CD4-positive, CD25-positive, alpha-beta regulatory T cell (primary cell): ENCODE results near the gene WNT2B. TPM values are rescaled to one million over a fixed set of nuclear protein-coding genes. Genes with fewer than 3 reads are reported as not detected.
A peak's percentile ranks its signal among the peaks of the same experiment; 100 is the strongest.
"Not testable (repeated sequence)": the region's sequence is repeated elsewhere in the genome, so short reads cannot be mapped to it uniquely, and the experiment has no call there.

Experiments
- ATAC-seq, 2 donors: fragments of 150-1000 bp; cut with Tn5 transposase; one replicate each; pipeline ENCODE4 v1.10.0; 2021; ENCODE audit warnings: low read depth in 2 of 2, moderate number of reproducible peaks in 2 of 2, moderate library complexity in 1 of 2
- DNase-seq, 3 donors: peaks; one replicate each; pipeline versions ENCODE4 v3.0.0 to v3.0.0-alpha.2; 2012 to 2022; ENCODE audit warnings: mixed read lengths in 1 of 3
- H3K27ac ChIP-seq: one replicate; pipeline ENCODE4 v1.7.0; 2013; ENCODE audit warnings: mild to moderate bottlenecking, low read length; ENCODE audit not compliant: insufficient read depth, poor library complexity, severe bottlenecking
- H3K27me3 ChIP-seq: one replicate; pipeline ENCODE4 v1.7.0; 2013; ENCODE audit warnings: low read length; ENCODE audit not compliant: control insufficient read depth, insufficient read depth
- H3K36me3 ChIP-seq: one replicate; pipeline ENCODE4 v1.7.0; 2013; ENCODE audit warnings: mild to moderate bottlenecking, low read length, moderate library complexity; ENCODE audit not compliant: control insufficient read depth, insufficient read depth
- H3K4me1 ChIP-seq: 2 replicates; pipeline ENCODE4 v1.7.0; 2013; ENCODE audit warnings: mild to moderate bottlenecking, low read length; ENCODE audit not compliant: insufficient read depth, control insufficient read depth, poor library complexity, severe bottlenecking
- H3K4me3 ChIP-seq: one replicate; pipeline ENCODE4 v1.7.0; 2013; ENCODE audit warnings: low read depth, mild to moderate bottlenecking, low read length, moderate library complexity
- H3K9me3 ChIP-seq, 2 experiments: 1 replicate in 1 of 2; 2 replicates in 1 of 2; pipeline ENCODE4 v1.7.0; 2013; ENCODE audit warnings: low read length in 2 of 2, mild to moderate bottlenecking in 1 of 2, moderate library complexity in 1 of 2; ENCODE audit not compliant: control insufficient read depth in 2 of 2
- H3K27ac Mint-ChIP-seq, 3 donors: one replicate each; pipeline ENCODE4 v1.8.0; 2020 to 2022; ENCODE audit warnings: mild to moderate bottlenecking in 3 of 3, mixed read lengths in 3 of 3, moderate library complexity in 2 of 3
- H3K27me3 Mint-ChIP-seq: one replicate; pipeline ENCODE4 v1.8.0; 2022; ENCODE audit warnings: mild to moderate bottlenecking, mixed read lengths
- H3K36me3 Mint-ChIP-seq: one replicate; pipeline ENCODE4 v1.8.0; 2020; ENCODE audit warnings: mixed read lengths
- H3K4me1 Mint-ChIP-seq, 4 donors: one replicate each; pipeline ENCODE4 v1.8.0; 2020 to 2022; ENCODE audit warnings: mixed read lengths in 4 of 4, mild to moderate bottlenecking in 1 of 4
- H3K4me3 Mint-ChIP-seq, 4 donors: one replicate each; pipeline ENCODE4 v1.8.0; 2020 to 2022; ENCODE audit warnings: mild to moderate bottlenecking in 4 of 4, mixed read lengths in 4 of 4, moderate library complexity in 3 of 4
- H3K9me3 Mint-ChIP-seq, 7 donors: one replicate each; pipeline ENCODE4 v1.8.0; 2020 to 2022; ENCODE audit warnings: mixed read lengths in 7 of 7, mild to moderate bottlenecking in 3 of 7, moderate library complexity in 2 of 7
- polyA plus RNA-seq, 4 donors: library from polyadenylated mRNA; unstranded; fragments of 300-500 nt; fragmentation: Illumina TruSeq; gene quantifications; one replicate each; pipeline ENCODE4 v1.2.3, GENCODE V29; 2021
- total RNA-seq: library from RNA; stranded (reverse); gene quantifications from one replicate; pipeline ENCODE4 v1.2.3, GENCODE V29; 2022

WNT2B gene
- total and polyA plus RNA-seq, 5 donors from 2014 or later: 0.01 to 1.2 (median 0.31) TPM; not detected in 1

- H3K36me3 ChIP-seq, DNase-seq, H3K4me3 ChIP-seq, H3K4me1 ChIP-seq, H3K9me3 Mint-ChIP-seq, ATAC-seq, H3K9me3 ChIP-seq, H3K27ac ChIP-seq, H3K27me3 ChIP-seq, H3K4me3 Mint-ChIP-seq, H3K36me3 Mint-ChIP-seq: not testable (repeated sequence)
- Mint-ChIP-seq H3K27me3 (peaks cover 44% of the 10 kb centered on the region), H3K27ac (peak overlapping the region in 1 of 3 donors; percentile 48), H3K4me1 (peaks cover 0 to 15% (median 4%) of the 10 kb centered on the region in 4 donors)
Measured at GRCh38 chr1:112470324-112470723, 38.4 kb upstream of the WNT2B start.

GRCh38 chr1:112470966-112471365, 37.8 kb upstream of the WNT2B start:
- ATAC-seq: no peak
- H3K27ac ChIP-seq: no peak overlapping the region
- H3K9me3 ChIP-seq: no peaks in the 10 kb centered on the region
- no peaks in the 10 kb centered on the region for H3K36me3 ChIP-seq
- no peak overlapping the region for H3K4me3 Mint-ChIP-seq
- peaks cover 0 to 10% (median 3%) of the 10 kb centered on the region in 4 donors for H3K4me1 Mint-ChIP-seq
- H3K27me3 ChIP-seq: peaks cover 9% of the 10 kb centered on the region
- peaks cover 0 to 7% (median 0%) of the 10 kb centered on the region in 7 donors for H3K9me3 Mint-ChIP-seq
- H3K4me3 ChIP-seq: no peak overlapping the region
- no peaks in the 10 kb centered on the region for H3K36me3 Mint-ChIP-seq
- no peak for DNase-seq
- H3K27me3 Mint-ChIP-seq: peaks cover 46% of the 10 kb centered on the region
- H3K4me1 ChIP-seq: peaks cover 6% of the 10 kb centered on the region
- no peak overlapping the region for H3K27ac Mint-ChIP-seq

GRCh38 chr1:112472142-112472541, 36.6 kb upstream of the WNT2B start:
- Mint-ChIP-seq H3K4me1 (no peaks in the 10 kb centered on the region), H3K4me3 (no peak overlapping the region), H3K27me3 (peaks cover 45% of the 10 kb centered on the region)

GRCh38 chr1:112477550-112477949, 31.2 kb upstream of the WNT2B start:
- H3K36me3 ChIP-seq: no peaks in the 10 kb centered on the region
- no peak for DNase-seq
- Mint-ChIP-seq H3K36me3 (peaks cover 2% of the 10 kb centered on the region), H3K4me1 (peaks cover 0 to 2% (median 0%) of the 10 kb centered on the region in 4 donors), H3K27ac (no peak overlapping the region), H3K9me3 (peaks cover 0 to 25% (median 12%) of the 10 kb centered on the region in 7 donors), H3K27me3 (peaks cover 36% of the 10 kb centered on the region), H3K4me3 (no peak overlapping the region)
- peaks cover 20 to 25% of the 10 kb centered on the region in 2 experiments for H3K9me3 ChIP-seq
- peaks cover 4% of the 10 kb centered on the region for H3K27me3 ChIP-seq
- no peak for ATAC-seq
- H3K4me3 ChIP-seq: no peak overlapping the region
- no peak overlapping the region for H3K27ac ChIP-seq
- H3K4me1 ChIP-seq: no peaks in the 10 kb centered on the region

More at GRCh38 chr1:112472142-112472541, 36.6 kb upstream of the WNT2B start:
- peaks cover 0 to 10% (median 3%) of the 10 kb centered on the region in 7 donors for H3K9me3 Mint-ChIP-seq
- no peak overlapping the region for H3K27ac Mint-ChIP-seq
- no peaks in the 10 kb centered on the region for H3K4me1 ChIP-seq
- DNase-seq (no peak), ATAC-seq (no peak)
- H3K36me3 Mint-ChIP-seq: no peaks in the 10 kb centered on the region
- no peaks in the 10 kb centered on the region for H3K36me3 ChIP-seq
- H3K9me3 ChIP-seq: peaks cover 7 to 10% of the 10 kb centered on the region in 2 experiments
- H3K27ac ChIP-seq: no peak overlapping the region
- peaks cover 9% of the 10 kb centered on the region for H3K27me3 ChIP-seq
- H3K4me3 ChIP-seq: no peak overlapping the region

GRCh38 chr1:112478314-112478713, 30.5 kb upstream of the WNT2B start:
- Histone ChIP-seq H3K4me3 (no peak overlapping the region), H3K4me1 (no peaks in the 10 kb centered on the region), H3K9me3 (peaks cover 20 to 25% of the 10 kb centered on the region in 2 experiments), H3K27ac (no peak overlapping the region), H3K27me3 (peaks cover 4% of the 10 kb centered on the region), H3K36me3 (no peaks in the 10 kb centered on the region)
- peaks cover 0 to 2% (median 0%) of the 10 kb centered on the region in 4 donors for H3K4me1 Mint-ChIP-seq
- H3K27ac Mint-ChIP-seq: no peak overlapping the region
- ATAC-seq: no peak
- H3K27me3 Mint-ChIP-seq: peaks cover 42% of the 10 kb centered on the region
- peaks cover 0 to 25% (median 12%) of the 10 kb centered on the region in 7 donors for H3K9me3 Mint-ChIP-seq
- H3K36me3 Mint-ChIP-seq: peaks cover 2% of the 10 kb centered on the region
- no peak for DNase-seq
- no peak overlapping the region for H3K4me3 Mint-ChIP-seq

GRCh38 chr1:112486063-112486462, 22.7 kb upstream of the WNT2B start:
- not testable (repeated sequence) for ATAC-seq, DNase-seq

GRCh38 chr1:112487686-112488085, 21.1 kb upstream of the WNT2B start:
- not testable (repeated sequence) for H3K36me3 ChIP-seq, DNase-seq, H3K27ac Mint-ChIP-seq, H3K9me3 Mint-ChIP-seq, H3K4me3 ChIP-seq, H3K9me3 ChIP-seq, H3K4me1 Mint-ChIP-seq, H3K27me3 ChIP-seq, H3K36me3 Mint-ChIP-seq, H3K4me3 Mint-ChIP-seq, H3K4me1 ChIP-seq, ATAC-seq, H3K27ac ChIP-seq
- peaks cover 40% of the 10 kb centered on the region for H3K27me3 Mint-ChIP-seq

More at GRCh38 chr1:112486063-112486462, 22.7 kb upstream of the WNT2B start:
- not testable (repeated sequence) for H3K9me3 ChIP-seq, H3K9me3 Mint-ChIP-seq, H3K4me3 ChIP-seq, H3K27ac Mint-ChIP-seq, H3K27ac ChIP-seq, H3K4me1 Mint-ChIP-seq, H3K27me3 ChIP-seq, H3K4me1 ChIP-seq, H3K4me3 Mint-ChIP-seq, H3K36me3 ChIP-seq, H3K36me3 Mint-ChIP-seq
- peaks cover 40% of the 10 kb centered on the region for H3K27me3 Mint-ChIP-seq

GRCh38 chr1:112488141-112488540, 20.6 kb upstream of the WNT2B start:
- Mint-ChIP-seq H3K4me1 (no peaks in the 10 kb centered on the region), H3K9me3 (no peaks in the 10 kb centered on the region), H3K27me3 (peaks cover 35% of the 10 kb centered on the region), H3K27ac (no peak overlapping the region), H3K36me3 (no peaks in the 10 kb centered on the region), H3K4me3 (no peak overlapping the region)
- Histone ChIP-seq H3K27ac (no peak overlapping the region), H3K36me3 (no peaks in the 10 kb centered on the region), H3K9me3 (no peaks in the 10 kb centered on the region), H3K4me1 (no peaks in the 10 kb centered on the region), H3K27me3 (peaks cover 2% of the 10 kb centered on the region), H3K4me3 (no peak overlapping the region)
- DNase-seq: no peak
- no peak for ATAC-seq
